Stimulated activated CD8-positive, alpha-beta memory T cell treated with anti-CD3 and anti-CD28 coated beads, Interleukin-7, amount 100 ng/mL, for 48 hours (primary cell): ENCODE results near the gene ASXL1.
A peak's percentile ranks its signal among the peaks of the same experiment; 100 is the strongest.
"Not testable (repeated sequence)": the region's sequence is repeated elsewhere in the genome, so short reads cannot be mapped to it uniquely, and the experiment has no call there.

Experiments
- DNase-seq, 2 donors: peaks; one replicate each; pipeline ENCODE4 v3.0.0-alpha.2; 2020; ENCODE audit warnings: low read depth in 1 of 2; ENCODE audit errors: extremely low read depth in 1 of 2

ASXL1 gene

GRCh38 chr20:32336918-32337347 lies 21.2 kb upstream of the ASXL1 start:
- no peak for DNase-seq

GRCh38 chr20:32337937-32338661 lies 20.0 kb upstream of the ASXL1 start:
- DNase-seq: no peak

- DNase-seq: no peak
Observed at GRCh38 chr20:32338665-32339064, 19.5 kb upstream of the ASXL1 start.

GRCh38 chr20:32339116-32339515 lies 19.0 kb upstream of the ASXL1 start:
- DNase-seq: no peak

- DNase-seq: not testable (repeated sequence)
Observed at GRCh38 chr20:32341053-32341452, 17.1 kb upstream of the ASXL1 start.

- DNase-seq: no peak
Observed at GRCh38 chr20:32343439-32343838, 14.7 kb upstream of the ASXL1 start.

GRCh38 chr20:32344835-32345506 lies 13.2 kb upstream of the ASXL1 start:
- DNase-seq: no peak

GRCh38 chr20:32348207-32348606 lies 9.9 kb upstream of the ASXL1 start:
- DNase-seq: no peak

- no peak for DNase-seq
Observed at GRCh38 chr20:32350421-32350820, 7.7 kb upstream of the ASXL1 start.

GRCh38 chr20:32352121-32352720 lies 5.9 kb upstream of the ASXL1 start:
- no peak for DNase-seq

- no peak for DNase-seq
Observed at GRCh38 chr20:32353848-32354496, 4.2 kb upstream of the ASXL1 start.

- no peak for DNase-seq
Observed at GRCh38 chr20:32354592-32355416, 3.3 kb upstream of the ASXL1 start.

- no peak for DNase-seq
Observed at GRCh38 chr20:32355417-32355841, 2.7 kb upstream of the ASXL1 start.

GRCh38 chr20:32355907-32356621 lies 2.1 kb upstream of the ASXL1 start:
- DNase-seq: not testable (repeated sequence)

- DNase-seq: no peak
Observed at GRCh38 chr20:32356622-32357374, 1.3 kb upstream of the ASXL1 start.

- DNase-seq: no peak
Observed at GRCh38 chr20:32357375-32357868, 709 bp upstream of the ASXL1 start.

GRCh38 chr20:32358632-32358882 lies 426 bp downstream of the ASXL1 start:
- no peak for DNase-seq

GRCh38 chr20:32358883-32359632 lies 927 bp downstream of the ASXL1 start:
- peak; percentile 60 to 65 for DNase-seq
